ENCODE data around the gene SP4.

The SP4 gene

DNA sequence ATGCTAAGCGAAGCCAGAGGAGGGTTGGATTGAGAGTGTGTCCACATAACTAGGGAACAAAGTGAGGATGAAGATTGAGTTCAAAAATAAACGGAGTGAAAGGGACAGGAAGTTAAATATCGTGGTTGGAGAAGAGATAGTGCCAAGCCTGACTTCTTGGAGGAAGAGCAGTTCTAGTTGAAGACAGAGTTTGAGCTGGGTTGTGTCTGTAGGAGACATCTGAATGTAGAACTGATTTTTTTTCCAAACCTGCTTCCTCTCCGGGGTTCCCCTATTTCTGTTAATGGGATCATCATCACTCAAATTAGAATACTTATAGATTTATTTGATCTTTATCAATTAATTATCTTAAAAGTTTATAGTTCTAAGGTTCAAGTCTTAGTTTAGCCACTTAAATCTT is 35.6 kb downstream of the SP4 start:
- TF ChIP-seq GATA2 (IDR thresholded peaks at IDR 0.05; ENCODE audit: low read depth, low read length) (no peak), GATA3 (IDR thresholded peaks at IDR 0.05; ENCODE audit: low read depth, low read length) (no peak)

DNA sequence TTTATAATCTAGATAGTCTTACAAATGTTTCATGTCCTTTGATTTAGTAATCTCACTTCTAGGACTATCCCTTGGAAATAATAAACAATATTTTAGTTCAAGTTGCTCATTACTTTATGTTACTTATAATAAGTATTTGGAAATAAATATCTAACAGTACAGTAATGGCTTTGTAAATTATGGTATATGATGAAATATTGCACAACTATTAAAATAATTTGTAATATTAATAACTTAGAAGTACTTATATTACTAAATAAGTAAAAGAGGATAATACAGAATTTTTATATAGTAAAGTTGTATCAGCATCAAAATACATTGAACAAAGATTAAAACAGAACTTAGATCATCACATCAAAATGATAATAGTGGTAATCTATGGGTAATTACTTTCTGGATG is 41.1 kb downstream of the SP4 start:
- no peak for TF ChIP-seq GATA3 (IDR thresholded peaks at IDR 0.05; ENCODE audit: low read depth, low read length)
- no peak for TF ChIP-seq GATA2 (IDR thresholded peaks at IDR 0.05; ENCODE audit: low read depth, low read length)

DNA sequence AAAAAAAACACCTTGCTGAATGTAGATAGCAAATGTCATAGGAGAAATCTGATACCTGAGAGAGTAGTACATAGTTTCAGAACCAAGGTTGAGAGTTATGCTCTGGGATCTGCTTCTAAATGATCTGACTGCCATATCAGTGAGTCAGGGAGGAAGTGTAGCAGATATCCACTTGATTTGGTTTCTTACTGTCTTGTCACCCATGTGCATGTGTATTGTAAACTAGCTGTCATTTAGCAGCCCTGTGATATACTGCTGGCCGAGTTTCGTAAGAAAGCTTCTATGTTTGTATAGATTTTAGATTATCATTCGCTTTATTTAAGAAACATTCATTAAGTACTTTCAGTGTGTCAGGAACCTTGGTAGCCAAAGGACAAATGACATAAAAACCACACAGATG is 42.0 kb downstream of the SP4 start:
- TF ChIP-seq GATA2 (IDR thresholded peaks at IDR 0.05; ENCODE audit: low read depth, low read length) (no peak), GATA3 (IDR thresholded peaks at IDR 0.05; ENCODE audit: low read depth, low read length) (no peak)

DNA sequence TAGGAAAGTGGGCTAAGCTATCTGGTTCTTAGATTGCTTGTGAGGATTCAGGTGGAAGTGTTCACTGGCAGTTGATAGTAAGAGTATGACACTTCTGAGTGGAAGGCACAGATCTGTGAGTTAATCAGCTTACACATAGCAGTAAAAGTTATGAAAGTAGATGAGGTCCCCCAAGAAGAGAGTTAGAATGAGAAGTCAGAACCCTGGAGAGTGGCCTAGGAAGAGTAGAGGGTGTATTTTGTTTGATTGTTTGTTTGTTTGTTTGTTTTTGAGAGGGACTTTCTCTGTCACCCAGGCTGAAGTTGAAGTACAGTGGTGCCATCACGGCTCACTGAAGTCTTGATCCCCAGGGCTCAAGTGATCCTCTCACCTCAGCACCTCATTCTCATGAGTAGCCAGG is 44.1 kb downstream of the SP4 start:
- TF ChIP-seq GATA3 (IDR thresholded peaks at IDR 0.05; ENCODE audit: low read depth, low read length) (no peak), GATA2 (IDR thresholded peaks at IDR 0.05; ENCODE audit: low read depth, low read length) (no peak)

DNA sequence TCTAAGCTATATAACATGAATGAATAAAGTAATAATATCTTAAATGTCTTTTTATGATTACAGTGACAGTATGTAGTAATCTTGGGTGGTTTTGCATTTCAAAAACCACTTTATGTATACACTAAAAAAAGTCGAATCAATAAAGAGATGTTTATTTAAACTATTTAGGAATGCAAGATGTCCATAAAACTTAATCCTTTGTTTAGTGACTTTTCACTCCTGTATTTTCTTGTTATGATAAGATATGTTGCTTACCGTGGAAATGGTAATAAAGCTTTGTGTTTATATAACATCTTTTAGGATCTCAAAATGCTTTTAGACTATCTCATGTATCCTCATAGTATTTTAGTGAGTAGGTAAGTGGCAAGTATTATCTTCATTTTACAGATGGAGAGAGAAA is 48.5 kb downstream of the SP4 start:
- TF ChIP-seq GATA3 (IDR thresholded peaks at IDR 0.05; ENCODE audit: low read depth, low read length) (no peak), GATA2 (IDR thresholded peaks at IDR 0.05; ENCODE audit: low read depth, low read length) (no peak)

DNA sequence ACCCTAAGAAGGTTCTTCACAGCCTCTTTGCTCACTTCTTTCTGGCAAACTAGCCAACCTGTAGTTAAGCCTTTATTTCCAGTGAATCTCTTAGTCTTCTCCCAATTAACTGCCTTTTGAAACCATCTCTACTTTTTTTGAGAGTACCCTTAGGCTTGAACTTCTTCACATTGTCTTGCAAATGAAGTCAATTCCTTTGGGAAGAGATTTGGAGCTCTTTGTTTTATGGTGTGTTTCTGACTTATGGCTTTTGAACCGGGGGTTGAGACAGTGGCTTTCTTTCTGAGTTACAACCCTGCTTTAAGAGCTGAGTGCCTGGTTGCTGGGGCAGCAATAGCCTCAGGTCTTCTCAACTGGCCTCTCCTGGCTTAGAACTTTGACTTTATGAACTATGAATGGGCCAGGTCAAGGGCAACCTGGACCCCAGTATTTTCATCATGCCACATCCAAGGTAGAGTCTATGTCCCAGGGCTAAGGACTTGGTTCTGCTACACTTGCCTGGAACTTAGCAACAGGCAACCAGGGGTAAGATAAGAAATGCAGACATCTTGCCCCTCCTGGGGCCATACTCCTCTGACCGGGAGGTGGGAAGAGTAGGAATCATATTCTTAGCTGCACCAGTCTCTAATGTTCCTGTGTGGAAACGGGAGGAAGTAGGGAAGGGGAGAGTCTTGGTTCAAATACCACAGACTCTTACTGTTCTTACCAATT is 53.0 kb downstream of the SP4 start:
- TF ChIP-seq GATA2 (IDR thresholded peaks at IDR 0.05; ENCODE audit: low read depth, low read length), result no peak
- no peak for TF ChIP-seq GATA3 (IDR thresholded peaks at IDR 0.05; ENCODE audit: low read depth, low read length)

DNA sequence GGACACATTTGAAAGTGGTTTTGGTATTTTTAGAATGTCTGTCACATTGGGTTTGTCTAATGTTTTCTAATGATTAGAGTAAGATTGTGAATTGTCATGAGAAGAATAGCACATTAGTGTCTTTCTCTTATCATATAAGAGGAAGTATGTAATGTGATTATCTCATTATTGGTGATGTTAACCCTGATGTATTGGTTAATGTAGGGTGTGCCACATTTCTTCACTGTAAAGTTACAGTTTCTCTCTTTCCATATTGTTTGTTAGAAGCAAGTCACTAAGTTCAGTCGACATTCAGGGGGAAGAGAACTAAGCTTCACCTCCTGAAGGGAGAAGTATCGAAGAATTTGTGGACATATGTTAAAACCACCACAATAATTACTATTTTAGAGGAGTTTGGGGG is 58.6 kb downstream of the SP4 start:
- TF ChIP-seq GATA3 (IDR thresholded peaks at IDR 0.05; ENCODE audit: low read depth, low read length), result no peak

DNA sequence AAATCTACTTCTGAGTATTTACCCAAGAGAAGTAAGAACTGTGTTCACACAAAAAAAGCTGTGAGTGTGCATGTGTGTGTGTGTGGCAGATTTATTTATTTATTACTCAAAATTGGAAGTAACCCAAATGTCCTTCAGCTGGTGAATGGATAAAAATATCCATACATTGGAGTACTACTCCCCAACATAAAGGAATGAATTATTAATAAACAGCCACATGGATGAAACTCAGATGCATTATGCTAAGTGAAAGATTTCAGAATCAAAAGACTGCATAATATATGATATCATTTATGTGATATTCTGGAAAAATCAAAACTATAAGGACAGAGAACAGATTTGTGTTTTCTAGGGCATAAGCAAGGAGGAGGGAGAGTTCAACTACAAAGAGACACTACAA is 67.8 kb downstream of the SP4 start:
- TF ChIP-seq GATA3 (IDR thresholded peaks at IDR 0.05; ENCODE audit: low read depth, low read length) (no peak), GATA2 (IDR thresholded peaks at IDR 0.05; ENCODE audit: low read depth, low read length) (no peak)

DNA sequence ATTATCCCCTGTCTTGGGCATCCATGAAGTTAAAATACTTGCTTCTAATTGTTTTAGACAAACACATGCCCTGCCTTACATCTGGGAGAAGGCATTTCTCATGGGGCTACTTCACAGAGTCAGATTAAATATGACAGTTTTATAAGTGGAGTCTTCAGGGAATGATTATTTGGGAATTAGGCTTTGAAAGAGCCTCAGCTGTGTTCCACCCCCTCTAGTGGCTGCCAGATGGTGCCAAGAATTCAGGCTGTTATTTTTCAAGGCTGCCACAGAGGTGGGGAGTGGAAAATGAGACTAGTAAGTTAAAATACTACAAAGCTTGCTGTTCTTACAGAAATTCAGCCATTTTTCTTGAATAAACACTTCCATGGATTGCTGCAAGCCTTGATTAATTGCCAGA is 69.2 kb downstream of the SP4 start:
- TF ChIP-seq GATA2 (IDR thresholded peaks at IDR 0.05; ENCODE audit: low read depth, low read length), result no peak
- no peak for TF ChIP-seq GATA3 (IDR thresholded peaks at IDR 0.05; ENCODE audit: low read depth, low read length)

DNA sequence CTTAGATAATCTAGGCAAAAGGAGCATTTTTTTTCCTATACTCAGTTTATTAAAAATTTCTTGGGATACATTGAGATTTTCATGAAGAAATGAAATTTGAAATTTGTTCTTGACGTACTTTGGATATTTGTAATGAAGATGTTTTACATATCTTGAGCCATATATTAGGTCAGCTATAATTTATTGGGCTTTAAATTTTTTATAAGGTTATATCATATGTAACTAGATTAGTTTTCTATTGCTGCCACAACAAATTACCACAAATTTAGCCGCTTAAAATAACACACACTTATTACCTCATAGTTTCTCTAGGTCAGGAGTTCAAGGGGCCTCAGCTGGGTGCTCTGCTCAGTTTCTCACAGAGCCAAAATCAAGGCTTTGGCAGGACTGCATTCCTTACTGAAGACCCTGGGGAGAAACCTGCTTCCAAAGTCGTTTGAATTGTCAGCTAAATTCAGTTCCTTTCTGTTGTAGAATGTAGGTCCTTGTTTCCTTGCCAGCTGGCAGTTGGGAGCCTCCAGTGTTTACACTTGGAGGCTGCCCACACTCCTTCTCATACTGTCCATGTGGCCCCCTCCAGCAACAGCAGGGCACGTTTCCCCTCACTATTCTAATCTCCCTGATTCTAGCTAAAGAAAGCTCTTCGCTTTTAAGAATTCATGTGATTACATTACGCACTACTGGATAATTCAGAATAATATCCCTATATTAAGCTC is 72.4 kb downstream of the SP4 start:
- no peak for TF ChIP-seq GATA2 (IDR thresholded peaks at IDR 0.05; ENCODE audit: low read depth, low read length)
- TF ChIP-seq GATA3 (IDR thresholded peaks at IDR 0.05; ENCODE audit: low read depth, low read length), result no peak

DNA sequence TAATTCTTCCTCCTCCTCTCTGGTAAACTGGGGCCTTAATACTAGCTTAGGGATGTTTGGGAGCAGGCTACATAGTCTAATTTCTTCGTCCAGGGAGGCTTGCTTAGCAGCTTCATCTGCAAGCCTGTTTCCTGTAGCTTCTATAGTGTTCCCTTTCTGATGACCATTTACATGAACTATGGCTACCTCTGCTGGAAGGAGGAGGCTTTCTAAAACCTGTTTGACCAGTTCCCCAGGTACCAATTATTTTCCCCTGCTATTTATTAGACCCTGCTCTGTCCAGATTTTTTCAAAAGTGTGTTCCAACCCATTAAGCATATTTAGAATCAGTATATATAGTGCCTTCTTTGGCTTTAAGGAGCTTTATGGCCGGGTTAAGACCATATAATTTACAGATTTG is 76.1 kb downstream of the SP4 start:
- TF ChIP-seq GATA3 (IDR thresholded peaks at IDR 0.05; ENCODE audit: low read depth, low read length) (no peak), GATA2 (IDR thresholded peaks at IDR 0.05; ENCODE audit: low read depth, low read length) (no peak)

DNA sequence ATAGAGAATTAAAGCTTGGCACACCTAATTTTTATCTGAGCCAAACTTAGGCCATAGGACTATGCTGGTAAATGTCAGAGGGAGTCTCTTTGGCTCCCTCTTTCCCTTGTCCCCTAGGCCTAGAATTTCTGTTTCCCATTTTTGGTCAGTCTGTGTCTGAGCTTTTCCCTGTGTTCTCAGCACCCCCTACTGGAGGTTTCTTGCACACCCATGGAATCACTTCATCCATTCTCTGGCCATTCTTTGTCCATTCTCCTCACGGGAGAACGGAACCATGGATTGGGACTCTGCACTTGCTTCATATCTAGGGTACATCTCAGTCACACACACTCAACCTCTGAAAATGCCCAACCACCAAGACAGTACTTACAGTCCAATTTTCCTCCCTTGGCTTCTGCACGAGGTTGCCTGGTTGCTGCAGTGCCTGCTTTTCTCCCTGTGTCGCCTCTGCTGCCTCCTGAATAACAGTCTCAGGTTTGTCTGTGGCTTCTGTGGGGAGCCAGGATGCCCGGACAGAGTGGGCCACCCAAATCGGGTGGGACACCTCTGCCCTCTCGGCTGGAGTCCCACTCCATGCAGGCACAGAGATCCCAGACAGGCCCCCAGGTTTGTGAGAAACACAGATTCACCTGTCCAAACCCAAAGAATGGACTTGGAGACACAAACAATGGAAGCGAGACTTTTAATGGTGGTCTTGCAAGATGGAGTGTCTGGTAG is 79.9 kb downstream of the SP4 start:
- TF ChIP-seq GATA2 (IDR thresholded peaks at IDR 0.05; ENCODE audit: low read depth, low read length) (no peak), GATA3 (IDR thresholded peaks at IDR 0.05; ENCODE audit: low read depth, low read length) (no peak)

DNA sequence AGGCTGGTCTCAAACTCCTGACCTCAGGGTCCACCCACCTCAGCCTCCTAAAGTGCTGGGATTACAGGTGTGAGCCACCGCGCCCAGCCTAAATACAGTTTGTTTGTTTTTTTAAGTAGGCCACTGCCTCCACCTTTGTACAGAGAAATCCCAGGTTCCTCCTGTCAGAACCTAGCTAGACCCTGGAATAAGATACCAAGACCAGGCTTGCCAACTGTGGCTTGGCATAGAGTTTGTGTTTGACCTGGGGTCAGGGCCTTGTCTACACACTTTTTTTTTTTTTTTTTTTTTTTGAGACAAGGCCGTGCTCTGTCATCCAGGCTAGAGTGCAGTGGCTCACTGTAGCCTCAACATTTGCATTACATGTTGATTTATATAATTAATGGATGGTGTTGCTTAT is 80.7 kb downstream of the SP4 start:
- no peak for TF ChIP-seq GATA2 (IDR thresholded peaks at IDR 0.05; ENCODE audit: low read depth, low read length)
- no peak for TF ChIP-seq GATA3 (IDR thresholded peaks at IDR 0.05; ENCODE audit: low read depth, low read length)

DNA sequence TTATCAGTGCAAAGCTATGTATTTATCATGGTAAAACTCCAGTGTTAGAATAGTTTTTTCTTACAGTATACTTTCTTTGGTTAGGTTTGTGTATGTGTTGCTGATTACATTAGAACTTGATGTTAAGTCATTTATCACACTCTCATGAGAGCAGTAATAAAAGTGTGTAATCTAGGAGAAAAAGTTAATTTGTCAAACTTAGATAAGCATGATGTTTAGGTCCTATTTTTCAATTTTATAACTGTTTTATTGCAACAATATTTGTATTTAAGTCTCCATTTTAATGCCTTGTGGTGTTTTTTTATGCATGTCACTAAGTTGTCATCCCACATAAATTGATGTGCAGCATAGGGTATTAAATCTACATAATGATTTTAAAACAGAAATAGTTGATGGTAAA is 86.2 kb downstream of the SP4 start:
- TF ChIP-seq GATA2 (IDR thresholded peaks at IDR 0.05; ENCODE audit: low read depth, low read length) (no peak), GATA3 (IDR thresholded peaks at IDR 0.05; ENCODE audit: low read depth, low read length) (no peak)

DNA sequence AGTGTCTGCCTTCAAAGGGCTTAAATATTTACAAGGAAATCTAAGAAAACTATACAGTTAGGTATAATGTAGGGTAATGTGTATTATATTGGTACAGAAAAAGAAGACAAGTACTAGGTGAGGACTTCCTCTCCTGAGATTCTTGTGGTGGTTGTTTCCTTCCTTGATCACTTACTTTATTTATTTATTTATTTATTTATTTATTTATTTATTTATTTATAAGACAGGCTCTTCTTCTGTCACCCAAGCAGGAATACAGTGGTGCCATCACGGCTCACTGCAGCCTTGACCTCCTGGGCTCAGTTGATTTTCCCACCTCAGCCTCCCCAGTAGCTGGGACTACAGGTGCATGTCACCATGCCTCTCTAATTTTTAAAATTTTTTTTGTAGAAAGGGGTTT is 96.8 kb downstream of the SP4 start:
- TF ChIP-seq GATA2 (IDR thresholded peaks at IDR 0.05; ENCODE audit: low read depth, low read length) (no peak), GATA3 (IDR thresholded peaks at IDR 0.05; ENCODE audit: low read depth, low read length) (no peak)
